ENCODE data around the gene CCDC97.

Gene CCDC97

GRCh38 chr19:41305927-41306793 lies 3.8 kb upstream of the CCDC97 start:
- in situ Hi-C loops (cut with HindIII; ENCODE audit: low pct_ligation_motif_present, low sequenced_read_pairs): no loop called here
- Histone ChIP-seq H3K36me3 (replicated peaks) (peaks cover 61% of the 10 kb centered on the region), H3K27me3 (replicated peaks) (no peaks in the 10 kb centered on the region), H3K4me3 (ENCODE audit: low read depth, low read length) (no peak overlapping the region), H3K27ac (no peak overlapping the region)
- no peak for DNase-seq
- no peak for TF ChIP-seq CTCF (IDR thresholded peaks at IDR 0.05; ENCODE audit: low read depth, low read length, missing control alignments)

- H3K36me3 ChIP-seq (replicated peaks): peaks cover 51% of the 10 kb centered on the region
- no peak overlapping the region for H3K27ac ChIP-seq
- no peak for TF ChIP-seq CTCF (IDR thresholded peaks at IDR 0.05; ENCODE audit: low read depth, low read length, missing control alignments)
- no peaks in the 10 kb centered on the region for H3K27me3 ChIP-seq (replicated peaks)
- in situ Hi-C loops (cut with HindIII; ENCODE audit: low pct_ligation_motif_present, low sequenced_read_pairs): no loop called here
- DNase-seq: no peak
- no peak overlapping the region for H3K4me3 ChIP-seq (ENCODE audit: low read depth, low read length)
Measured at GRCh38 chr19:41307090-41307875, 2.7 kb upstream of the CCDC97 start.

- in situ Hi-C loops (cut with HindIII; ENCODE audit: low pct_ligation_motif_present, low sequenced_read_pairs): no loop called here
Measured at GRCh38 chr19:41307954-41308449, 2.0 kb upstream of the CCDC97 start.

GRCh38 chr19:41308450-41309179 lies 1.4 kb upstream of the CCDC97 start:
- in situ Hi-C loops (cut with HindIII; ENCODE audit: low pct_ligation_motif_present, low sequenced_read_pairs): no loop called here
- Histone ChIP-seq H3K27ac (peak overlapping the region; percentile 46), H3K4me3 (ENCODE audit: low read depth, low read length) (no peak overlapping the region), H3K27me3 (replicated peaks) (no peaks in the 10 kb centered on the region), H3K36me3 (replicated peaks) (peaks cover 45% of the 10 kb centered on the region)
- DNase-seq: peak; percentile 85
- TF ChIP-seq CTCF (IDR thresholded peaks at IDR 0.05; ENCODE audit: low read depth, low read length, missing control alignments): peak; percentile 97

More at GRCh38 chr19:41307954-41308449, 2.0 kb upstream of the CCDC97 start:
- Histone ChIP-seq H3K4me3 (ENCODE audit: low read depth, low read length) (no peak overlapping the region), H3K27ac (peak overlapping the region; percentile 46), H3K27me3 (replicated peaks) (no peaks in the 10 kb centered on the region), H3K36me3 (replicated peaks) (peaks cover 44% of the 10 kb centered on the region)
- no peak for TF ChIP-seq CTCF (IDR thresholded peaks at IDR 0.05; ENCODE audit: low read depth, low read length, missing control alignments)
- no peak for DNase-seq

- peaks cover 40% of the 10 kb centered on the region for H3K36me3 ChIP-seq (replicated peaks)
- H3K27ac ChIP-seq: peak overlapping the region; percentile 98
- H3K27me3 ChIP-seq (replicated peaks): no peaks in the 10 kb centered on the region
- H3K4me3 ChIP-seq (ENCODE audit: low read depth, low read length): peak overlapping the region; percentile 82
- no peak for TF ChIP-seq CTCF (IDR thresholded peaks at IDR 0.05; ENCODE audit: low read depth, low read length, missing control alignments)
- no peak for DNase-seq
- in situ Hi-C loops (cut with HindIII; ENCODE audit: low pct_ligation_motif_present, low sequenced_read_pairs): no loop called here
Measured at GRCh38 chr19:41309180-41310032, 566 bp upstream of the CCDC97 start.

Measured in brain microvascular endothelial cell (primary cell).